IPS-18c (cell line): ENCODE data around the gene PCGF3.
"Not testable (repeated sequence)": the region's sequence is repeated elsewhere in the genome, so short reads cannot be mapped to it uniquely, and the experiment has no call there.

Experiments used
- H3K4me3 ChIP-seq: 2 replicates; pipeline ENCODE4 v1.7.0; 2013; ENCODE audit warnings: low read depth, mild to moderate bottlenecking, low read length, moderate library complexity; ENCODE audit not compliant: insufficient read depth
- H3K9me3 ChIP-seq: one replicate; pipeline ENCODE4 v1.6.1; 2013; ENCODE audit warnings: mild to moderate bottlenecking, low read length, moderate library complexity; ENCODE audit not compliant: control insufficient read depth, insufficient read depth

The PCGF3 gene

GRCh38 chr4:726838-727237, 21.2 kb downstream of the PCGF3 start:
- peaks cover 2% of the 10 kb centered on the region for H3K9me3 ChIP-seq
- H3K4me3 ChIP-seq, result no peak overlapping the region

DNA sequence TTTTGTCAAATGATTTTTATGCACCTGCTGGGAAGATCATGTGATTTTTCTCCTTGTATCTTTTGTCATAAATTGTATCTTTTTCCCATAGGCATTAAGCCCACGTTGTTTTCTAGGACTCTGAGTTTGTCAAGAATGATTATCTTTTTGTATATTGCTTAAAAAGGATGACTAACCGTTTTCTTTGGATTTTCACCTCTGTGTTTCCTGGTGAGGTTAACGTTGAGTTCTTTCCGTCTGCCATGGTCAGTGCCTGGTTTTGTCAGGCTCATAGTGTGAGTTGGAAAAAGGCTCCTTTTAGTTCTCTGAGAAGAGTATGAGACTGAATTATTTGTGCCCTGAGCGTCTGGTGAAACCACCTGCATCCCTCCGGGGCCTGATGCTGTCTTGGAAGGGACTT, 21.9 kb downstream of the PCGF3 start:
- peaks cover 2% of the 10 kb centered on the region for H3K9me3 ChIP-seq
- no peak overlapping the region for H3K4me3 ChIP-seq

DNA sequence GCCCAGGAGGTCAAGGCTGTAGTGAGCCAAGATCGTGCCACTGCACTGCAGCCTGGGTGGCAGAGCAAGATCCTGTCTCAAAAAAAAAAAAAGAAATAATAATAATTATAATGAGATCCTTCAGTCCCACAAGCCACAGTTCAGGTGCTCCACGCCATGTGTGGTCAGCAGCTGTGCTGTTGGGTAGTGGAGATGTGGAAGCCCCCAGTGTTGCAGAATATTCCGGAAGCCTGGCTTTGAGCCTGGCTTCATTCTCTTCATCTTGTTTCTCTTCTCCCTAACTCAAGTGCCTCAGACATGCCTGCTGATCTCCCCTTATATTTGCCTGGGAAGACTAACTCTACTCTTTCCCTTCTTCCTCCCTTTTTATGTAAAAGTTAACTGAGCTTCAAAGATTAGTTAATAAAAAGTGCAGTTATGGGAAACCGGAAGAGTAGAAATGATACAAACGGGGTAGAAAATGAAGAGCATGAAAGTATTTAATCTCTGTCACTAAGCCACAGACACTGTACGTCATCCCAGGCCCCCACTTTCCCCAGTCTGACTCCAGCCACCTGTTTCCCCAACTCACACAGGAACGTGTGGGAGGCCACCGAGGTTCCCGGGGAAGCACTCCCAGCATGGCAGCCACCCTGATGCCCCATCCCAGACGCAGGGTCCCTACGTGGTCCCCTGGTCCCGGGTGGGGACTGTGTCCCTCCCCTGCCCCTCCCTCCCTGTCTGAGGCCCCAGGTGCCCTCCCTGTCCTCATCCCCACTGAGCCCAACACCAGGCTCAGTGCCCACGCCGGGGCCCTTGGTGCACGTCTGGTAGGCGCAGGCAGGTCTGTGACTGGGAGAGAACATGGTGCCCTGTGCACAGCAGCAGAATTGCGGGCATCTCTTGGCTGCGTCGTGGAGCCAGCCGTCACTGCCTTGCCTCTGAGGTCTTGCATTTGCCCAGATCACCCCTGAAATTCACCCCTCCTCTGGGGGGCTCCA, 24.0 kb downstream of the PCGF3 start:
- Histone ChIP-seq H3K9me3 (peaks cover 2% of the 10 kb centered on the region), H3K4me3 (no peak overlapping the region)

DNA sequence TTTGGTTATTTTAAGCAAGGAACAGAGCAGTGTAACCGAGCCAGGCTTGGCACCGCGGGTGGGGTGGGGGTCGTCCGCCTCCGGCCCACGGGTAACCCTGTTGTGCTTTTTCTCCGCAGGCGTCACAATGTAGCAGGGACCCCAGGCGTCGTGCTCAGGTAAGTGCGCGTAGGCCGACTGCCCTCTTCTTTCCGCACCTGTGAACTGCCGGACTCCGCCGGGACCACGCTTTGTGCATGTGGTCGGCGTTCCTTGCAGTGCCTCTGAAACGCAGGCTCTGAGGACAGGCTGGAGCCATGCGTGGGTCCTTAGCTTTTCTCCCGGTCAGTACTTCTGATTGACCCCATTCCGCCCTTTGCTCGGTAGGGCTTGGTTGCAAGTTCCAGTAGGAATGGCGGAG, 24.9 kb downstream of the PCGF3 start:
- Histone ChIP-seq H3K9me3 (peaks cover 2% of the 10 kb centered on the region), H3K4me3 (no peak overlapping the region)

DNA sequence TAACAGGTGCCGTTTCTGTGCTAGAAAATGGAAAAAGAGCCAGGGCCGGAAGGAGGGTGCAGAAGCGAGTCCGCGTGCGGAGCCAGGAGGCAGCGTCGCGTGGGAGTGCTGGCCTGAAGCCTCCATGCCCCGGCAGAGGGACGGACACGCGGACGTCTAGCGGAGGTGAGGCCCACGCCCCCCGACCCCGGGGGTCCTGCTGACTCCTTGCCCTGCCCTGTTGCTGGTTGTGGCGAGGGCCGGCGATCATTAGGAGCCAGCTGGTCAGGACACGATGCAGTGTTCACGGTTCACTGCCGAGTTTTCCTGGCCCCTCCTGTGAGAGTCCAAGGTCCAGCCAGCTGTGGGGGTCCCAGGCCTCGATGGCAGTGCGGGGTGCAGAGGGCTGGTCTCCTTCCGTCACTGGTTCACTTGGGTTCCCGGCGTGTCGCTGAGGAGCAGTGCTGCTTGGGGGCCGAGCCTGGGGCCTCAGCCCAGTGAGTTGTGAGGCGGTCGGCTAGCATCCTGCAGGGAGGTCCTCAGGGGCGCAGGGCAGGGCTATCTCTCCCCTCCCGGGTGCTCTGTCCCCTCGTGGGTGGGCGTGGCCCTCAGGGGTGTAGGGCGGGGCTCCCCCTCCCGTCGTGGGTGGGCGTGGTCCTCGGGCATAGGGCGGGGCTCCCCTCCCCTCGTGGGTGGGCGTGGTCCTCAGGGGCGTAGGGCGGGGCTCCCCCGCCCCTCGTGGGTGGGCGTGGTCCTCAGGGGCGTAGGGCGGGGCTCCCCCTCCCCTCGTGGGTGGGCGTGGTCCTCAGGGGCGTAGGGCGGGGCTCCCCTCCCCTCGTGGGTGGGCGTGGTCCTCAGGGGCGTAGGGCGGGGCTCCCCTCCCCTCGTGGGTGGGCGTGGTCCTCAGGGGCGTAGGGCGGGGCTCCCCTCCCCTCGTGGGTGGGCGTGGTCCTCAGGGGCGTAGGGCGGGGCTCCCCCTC, 25.6 kb downstream of the PCGF3 start:
- not testable (repeated sequence) for H3K9me3 ChIP-seq, H3K4me3 ChIP-seq

- not testable (repeated sequence) for H3K4me3 ChIP-seq
Observed at GRCh38 chr4:731954-732353, 26.3 kb downstream of the PCGF3 start.

DNA sequence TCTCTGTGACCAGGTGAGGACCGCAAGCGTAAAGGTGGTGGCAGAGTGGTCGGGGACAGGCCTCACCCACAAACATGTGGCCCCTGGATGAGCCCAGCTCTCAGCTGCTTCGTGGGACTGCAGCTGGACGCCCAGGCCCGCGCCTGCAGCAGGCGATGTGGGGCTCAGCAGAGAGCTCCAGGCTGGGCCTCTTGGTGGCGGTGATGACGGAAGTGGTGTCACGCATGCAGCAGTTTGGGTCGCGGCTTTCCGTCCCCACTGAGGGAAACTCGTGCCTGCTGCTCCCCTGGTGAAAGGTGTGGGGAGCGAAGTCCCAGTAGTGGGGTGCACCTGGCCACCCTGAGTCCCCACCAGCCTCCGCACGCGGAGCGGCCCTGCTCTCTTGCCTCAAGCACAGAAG, 26.9 kb downstream of the PCGF3 start:
- Histone ChIP-seq H3K9me3 (peaks cover 2% of the 10 kb centered on the region), H3K4me3 (no peak overlapping the region)

More at GRCh38 chr4:731954-732353, 26.3 kb downstream of the PCGF3 start:
- H3K9me3 ChIP-seq, result not testable (repeated sequence)

GRCh38 chr4:732911-733630, 27.4 kb downstream of the PCGF3 start:
- peaks cover 2% of the 10 kb centered on the region for H3K9me3 ChIP-seq

DNA sequence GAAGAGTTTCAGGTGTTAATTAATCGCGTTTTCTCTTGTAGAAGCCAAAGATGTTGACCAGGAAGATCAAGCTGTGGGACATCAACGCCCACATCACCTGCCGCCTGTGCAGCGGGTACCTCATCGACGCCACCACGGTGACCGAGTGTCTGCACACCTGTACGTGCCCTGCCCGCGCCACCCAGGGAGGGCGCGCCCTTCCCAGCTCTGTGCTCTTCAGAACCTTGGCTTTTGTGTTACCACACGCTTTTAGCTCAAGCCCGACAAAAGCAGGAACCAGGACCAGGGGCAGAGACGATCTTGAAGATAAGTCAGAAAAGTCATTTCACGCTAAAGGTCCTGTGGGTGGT, 28.0 kb downstream of the PCGF3 start:
- Histone ChIP-seq H3K4me3 (no peak overlapping the region), H3K9me3 (peaks cover 2% of the 10 kb centered on the region)

More at GRCh38 chr4:732911-733630, 27.4 kb downstream of the PCGF3 start:
- H3K4me3 ChIP-seq, result no peak overlapping the region

GRCh38 chr4:734075-734474, 28.4 kb downstream of the PCGF3 start:
- H3K4me3 ChIP-seq, result no peak overlapping the region
- H3K9me3 ChIP-seq, result peaks cover 2% of the 10 kb centered on the region

DNA sequence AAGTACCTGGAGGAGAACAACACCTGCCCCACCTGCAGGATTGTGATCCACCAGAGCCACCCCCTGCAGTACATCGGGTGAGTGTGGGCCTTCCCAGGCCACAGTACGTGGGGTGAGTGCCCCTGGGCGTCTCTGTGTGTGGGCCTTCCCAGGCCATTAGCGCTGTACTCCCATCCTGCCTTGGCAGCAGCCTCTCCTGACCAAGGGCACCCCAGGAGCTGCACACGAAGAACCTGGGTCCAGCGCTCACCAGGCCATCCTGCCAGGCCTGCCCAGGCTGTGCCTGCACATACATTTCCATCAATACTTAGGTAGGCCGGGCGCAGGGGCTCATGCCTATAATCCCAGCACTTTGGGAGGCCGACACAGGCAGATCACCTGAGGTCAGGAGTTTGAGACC, 29.3 kb downstream of the PCGF3 start:
- Histone ChIP-seq H3K9me3 (peaks cover 2% of the 10 kb centered on the region), H3K4me3 (no peak overlapping the region)

DNA sequence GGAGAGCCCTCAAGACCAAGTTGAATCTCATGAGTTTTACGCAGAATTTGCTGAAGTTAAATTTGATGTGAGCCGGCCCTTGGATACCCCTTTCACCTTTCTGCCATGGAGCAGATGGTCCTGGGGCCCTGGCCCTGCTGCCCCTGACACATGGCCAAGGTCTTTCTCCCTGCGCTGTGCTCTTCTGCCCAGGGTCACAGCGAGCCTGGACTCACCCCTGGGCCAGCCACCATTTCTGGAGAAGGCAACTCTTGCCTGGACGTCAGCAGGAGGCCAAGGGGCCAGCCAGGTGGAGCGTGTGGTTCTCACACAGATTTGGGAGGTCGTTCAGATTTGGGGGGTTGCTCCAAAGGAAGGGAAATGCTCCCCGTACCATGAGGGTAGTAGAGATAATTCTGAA, 30.0 kb downstream of the PCGF3 start:
- no peak overlapping the region for H3K4me3 ChIP-seq
- H3K9me3 ChIP-seq, result peaks cover 2% of the 10 kb centered on the region

GRCh38 chr4:736561-736960, 30.9 kb downstream of the PCGF3 start:
- not testable (repeated sequence) for H3K9me3 ChIP-seq, H3K4me3 ChIP-seq

GRCh38 chr4:738781-739280, 33.2 kb downstream of the PCGF3 start:
- peaks cover 2% of the 10 kb centered on the region for H3K9me3 ChIP-seq
- H3K4me3 ChIP-seq, result no peak overlapping the region

DNA sequence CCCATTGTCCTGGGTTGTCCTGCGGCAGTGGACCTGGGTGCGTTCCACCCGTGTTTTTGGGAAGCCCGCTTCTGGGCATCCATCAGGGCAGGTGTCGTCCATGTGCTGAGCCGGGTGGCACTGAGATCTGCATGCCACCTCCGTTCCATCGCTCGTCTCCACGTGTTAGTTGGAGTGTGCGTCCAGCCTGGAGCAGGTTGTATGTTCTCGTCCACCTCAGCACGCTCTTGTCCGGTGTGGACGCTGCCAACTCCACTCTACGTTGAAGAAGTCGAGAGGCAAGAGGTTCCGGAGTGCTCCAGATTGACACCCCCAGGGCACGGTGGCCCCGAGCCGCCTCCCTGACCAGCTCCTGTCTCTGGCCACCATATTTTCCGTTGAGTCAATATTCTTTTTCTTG, 33.9 kb downstream of the PCGF3 start:
- no peak overlapping the region for H3K4me3 ChIP-seq
- H3K9me3 ChIP-seq, result peaks cover 2% of the 10 kb centered on the region

GRCh38 chr4:740011-740410, 34.4 kb downstream of the PCGF3 start:
- Histone ChIP-seq H3K4me3 (no peak overlapping the region), H3K9me3 (peaks cover 2% of the 10 kb centered on the region)

- Histone ChIP-seq H3K4me3 (no peak overlapping the region), H3K9me3 (peaks cover 2% of the 10 kb centered on the region)
Observed at GRCh38 chr4:740656-741282, 35.1 kb downstream of the PCGF3 start.
